Activated effector memory CD4-positive, alpha-beta T cell treated with anti-CD3 and anti-CD28 coated beads, Interleukin-2, amount 50 U/mL, for 16 hours (primary cell): Measurements from ENCODE around the gene PPM1H.
"Not testable (repeated sequence)": the region's sequence is repeated elsewhere in the genome, so short reads cannot be mapped to it uniquely, and the experiment has no call there.

Experiments
- DNase-seq: peaks from one replicate; pipeline ENCODE4 v3.0.0-alpha.2; 2020

Gene PPM1H

GRCh38 chr12:62943779-62944395, 8.9 kb upstream of the PPM1H start:
- DNase-seq = no peak

GRCh38 chr12:62942316-62942715, 7.4 kb upstream of the PPM1H start:
- not testable (repeated sequence) for DNase-seq

- DNase-seq = no peak
Measured at GRCh38 chr12:62934239-62934798, 631 bp downstream of the PPM1H start.

- no peak for DNase-seq
Measured at GRCh38 chr12:62933602-62934238, 1.2 kb downstream of the PPM1H start.

GRCh38 chr12:62933220-62933601, 1.7 kb downstream of the PPM1H start:
- no peak for DNase-seq

- no peak for DNase-seq
Measured at GRCh38 chr12:62931477-62931876, 3.5 kb downstream of the PPM1H start.

- DNase-seq = no peak
Measured at GRCh38 chr12:62930546-62931425, 4.2 kb downstream of the PPM1H start.

GRCh38 chr12:62928632-62929031, 6.3 kb downstream of the PPM1H start:
- no peak for DNase-seq

GRCh38 chr12:62925680-62926079, 9.3 kb downstream of the PPM1H start:
- DNase-seq = no peak

- no peak for DNase-seq
Measured at GRCh38 chr12:62924084-62924483, 10.9 kb downstream of the PPM1H start.

GRCh38 chr12:62922539-62922938, 12.4 kb downstream of the PPM1H start:
- DNase-seq = no peak

- DNase-seq = no peak
Measured at GRCh38 chr12:62919838-62920237, 15.1 kb downstream of the PPM1H start.

- DNase-seq = no peak
Measured at GRCh38 chr12:62917926-62918325, 17.0 kb downstream of the PPM1H start.

GRCh38 chr12:62916632-62917425, 18.1 kb downstream of the PPM1H start:
- DNase-seq = no peak

GRCh38 chr12:62915204-62915529, 19.8 kb downstream of the PPM1H start:
- no peak for DNase-seq

GRCh38 chr12:62914443-62915203, 20.3 kb downstream of the PPM1H start:
- DNase-seq = no peak

- no peak for DNase-seq
Measured at GRCh38 chr12:62913380-62913779, 21.6 kb downstream of the PPM1H start.

- no peak for DNase-seq
Measured at GRCh38 chr12:62912644-62913043, 22.3 kb downstream of the PPM1H start.

- DNase-seq = no peak
Measured at GRCh38 chr12:62911286-62911685, 23.7 kb downstream of the PPM1H start.

GRCh38 chr12:62910549-62911169, 24.3 kb downstream of the PPM1H start:
- no peak for DNase-seq

- DNase-seq = no peak
Measured at GRCh38 chr12:62909340-62909739, 25.6 kb downstream of the PPM1H start.

GRCh38 chr12:62908674-62909073, 26.3 kb downstream of the PPM1H start:
- no peak for DNase-seq
